Activated T-cell treated with anti-CD3 and anti-CD28 coated beads, Interleukin-2, amount 50 U/mL, for 4 hours (primary cell): ENCODE results near the gene IGSF3. TPM values are rescaled to one million over a fixed set of nuclear protein-coding genes. Genes with fewer than 3 reads are reported as not detected.

Experiments
- ATAC-seq, 2 donors: fragments of 200-7000 bp; cut with Tn5 transposase; one replicate each; pipeline ENCODE4 v1.10.0; 2021
- DNase-seq: peaks from one replicate; pipeline ENCODE4 v3.0.0-alpha.2; 2020
- H3K27me3 Mint-ChIP-seq: one replicate; pipeline ENCODE4 v1.8.0; 2021; ENCODE audit warnings: low read depth, mixed read lengths
- H3K36me3 Mint-ChIP-seq: one replicate; pipeline ENCODE4 v1.8.0; 2022; ENCODE audit warnings: mixed read lengths; ENCODE audit not compliant: insufficient read depth
- H3K4me1 Mint-ChIP-seq: one replicate; pipeline ENCODE4 v1.8.0; 2021; ENCODE audit warnings: low read depth, mixed read lengths
- H3K4me3 Mint-ChIP-seq: one replicate; pipeline ENCODE4 v1.8.0; 2021; ENCODE audit warnings: mild to moderate bottlenecking, moderate library complexity, mixed read lengths
- H3K9me3 Mint-ChIP-seq: one replicate; pipeline ENCODE4 v1.8.0; 2021; ENCODE audit warnings: mixed read lengths
- total RNA-seq, 3 donors: library from RNA; stranded (reverse); gene quantifications; one replicate each; pipeline ENCODE4 v1.2.1, GENCODE V29; 2021

The IGSF3 gene
- total RNA-seq, 3 donors from 2014 or later = 4.0 to 7.6 (median 4.8) TPM

DNA sequence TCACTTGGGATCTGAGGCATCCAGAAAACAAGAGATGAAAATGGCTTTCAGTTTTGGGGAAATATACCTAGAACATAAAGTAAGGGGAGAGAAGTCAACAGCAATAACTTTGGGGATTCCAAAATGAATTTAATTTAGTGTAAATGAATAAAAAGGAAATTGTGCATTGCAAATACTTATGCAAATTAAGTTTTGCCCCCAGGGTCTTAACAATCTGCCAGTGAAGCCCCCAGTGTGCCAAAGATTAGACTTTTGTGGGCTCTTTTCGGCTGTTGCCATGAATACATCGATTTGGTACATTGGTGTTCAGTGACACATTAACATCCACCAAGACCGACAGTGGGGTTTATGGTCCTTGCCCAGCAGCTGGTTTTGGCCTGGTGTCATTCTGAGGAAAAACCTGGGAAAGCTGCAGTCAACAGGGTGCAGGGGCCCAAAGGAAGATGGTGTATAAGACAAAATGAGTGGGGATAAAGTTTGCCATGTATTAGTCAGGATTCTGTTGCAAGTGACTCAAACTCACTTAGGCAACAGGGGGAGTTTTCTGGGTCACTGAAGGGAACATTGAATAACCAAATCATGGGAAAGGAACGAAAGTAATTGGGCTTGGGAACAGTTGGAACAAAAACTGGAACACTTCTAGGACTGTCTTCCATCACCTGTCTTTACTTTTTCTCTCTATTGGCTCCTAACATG is 30.2 kb upstream of the IGSF3 start:
- Mint-ChIP-seq H3K4me1 (no peaks in the 10 kb centered on the region), H3K9me3 (no peaks in the 10 kb centered on the region), H3K36me3 (no peaks in the 10 kb centered on the region), H3K4me3 (no peak overlapping the region), H3K27me3 (peaks cover 2% of the 10 kb centered on the region)
- ATAC-seq = no peak
- DNase-seq = no peak

DNA sequence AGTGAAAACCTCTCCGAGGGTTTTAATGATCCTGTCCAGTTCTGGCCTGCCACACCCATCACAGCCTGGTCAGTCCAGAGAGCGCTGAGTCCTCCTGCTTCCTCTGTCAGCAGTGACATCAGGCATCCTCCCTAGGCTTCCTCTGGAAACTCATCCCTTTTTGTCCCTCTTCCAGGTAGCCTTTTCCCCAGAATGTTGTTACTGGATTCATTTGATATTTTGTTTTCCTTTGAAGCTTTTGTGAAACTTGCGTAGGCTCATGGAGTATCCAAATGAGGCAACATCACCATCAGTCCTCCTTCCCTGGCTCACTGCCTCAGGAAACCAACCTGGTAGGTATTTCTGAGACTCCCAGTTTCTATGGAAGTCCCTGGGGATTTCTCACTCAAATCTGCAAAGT is 27.0 kb upstream of the IGSF3 start:
- peaks cover 2% of the 10 kb centered on the region for H3K27me3 Mint-ChIP-seq
- no peaks in the 10 kb centered on the region for H3K36me3 Mint-ChIP-seq
- DNase-seq (no peak), ATAC-seq (no peak)
- H3K9me3 Mint-ChIP-seq = no peaks in the 10 kb centered on the region
- H3K4me1 Mint-ChIP-seq = no peaks in the 10 kb centered on the region
- no peak overlapping the region for H3K4me3 Mint-ChIP-seq

DNA sequence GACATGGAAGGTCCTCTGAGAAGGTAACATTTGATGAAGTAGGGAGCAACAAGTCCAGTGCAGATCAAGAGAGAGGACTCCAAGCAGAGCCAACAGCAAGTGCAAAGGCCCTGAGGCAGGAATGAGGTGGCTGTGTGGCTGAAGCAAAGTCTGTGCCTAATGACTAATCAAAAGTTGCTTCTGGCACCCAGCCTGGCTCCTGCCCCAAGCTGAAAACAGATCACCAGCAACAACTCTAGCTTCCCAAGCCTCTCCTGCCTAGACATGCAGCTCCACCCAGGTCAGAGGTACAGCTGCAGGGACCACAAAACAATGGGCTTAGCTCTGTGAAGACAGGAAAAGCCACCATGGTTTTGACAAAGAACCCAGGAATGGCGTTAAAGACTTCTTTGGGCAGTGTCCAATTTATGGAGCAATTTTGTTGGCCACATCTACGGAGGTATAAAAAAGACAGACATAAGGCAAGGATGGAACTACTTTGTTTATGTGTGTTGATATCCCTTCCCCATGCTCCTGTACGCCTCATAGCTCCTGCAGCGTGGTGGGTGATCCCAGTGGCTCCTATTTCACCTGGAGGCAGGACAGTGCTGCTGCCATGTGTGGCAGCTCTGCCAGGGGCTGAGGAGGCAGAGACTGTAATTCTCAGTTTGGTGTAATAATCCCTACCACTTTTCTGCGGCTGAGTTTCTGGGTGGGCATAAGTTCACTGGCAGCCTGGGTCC is 26.4 kb upstream of the IGSF3 start:
- H3K9me3 Mint-ChIP-seq = no peaks in the 10 kb centered on the region
- DNase-seq (no peak), ATAC-seq (no peak)
- peaks cover 2% of the 10 kb centered on the region for H3K27me3 Mint-ChIP-seq
- no peak overlapping the region for H3K4me3 Mint-ChIP-seq
- no peaks in the 10 kb centered on the region for H3K4me1 Mint-ChIP-seq
- no peaks in the 10 kb centered on the region for H3K36me3 Mint-ChIP-seq

DNA sequence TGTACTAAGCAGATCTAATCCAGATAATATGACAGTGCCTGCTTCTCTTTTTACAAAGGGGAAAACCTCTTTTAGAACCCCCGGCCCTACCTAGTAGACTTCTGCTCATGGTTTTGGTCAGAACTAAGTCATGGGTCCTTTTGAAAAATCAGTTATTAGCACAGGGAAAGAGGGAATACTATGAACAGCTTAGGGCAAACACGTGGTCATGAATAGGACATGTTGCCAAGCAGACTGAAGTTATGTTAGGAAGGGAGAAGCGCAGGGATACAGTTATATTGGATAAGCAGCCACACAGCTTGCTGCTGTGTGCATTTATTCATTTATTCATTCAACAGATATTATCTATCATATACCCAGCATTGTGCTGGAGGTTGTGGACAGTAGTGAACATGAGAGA is 25.3 kb upstream of the IGSF3 start:
- no peaks in the 10 kb centered on the region for H3K4me1 Mint-ChIP-seq
- H3K36me3 Mint-ChIP-seq = no peaks in the 10 kb centered on the region
- DNase-seq = no peak
- no peak overlapping the region for H3K4me3 Mint-ChIP-seq
- H3K9me3 Mint-ChIP-seq = no peaks in the 10 kb centered on the region
- ATAC-seq = no peak
- H3K27me3 Mint-ChIP-seq = peaks cover 2% of the 10 kb centered on the region

DNA sequence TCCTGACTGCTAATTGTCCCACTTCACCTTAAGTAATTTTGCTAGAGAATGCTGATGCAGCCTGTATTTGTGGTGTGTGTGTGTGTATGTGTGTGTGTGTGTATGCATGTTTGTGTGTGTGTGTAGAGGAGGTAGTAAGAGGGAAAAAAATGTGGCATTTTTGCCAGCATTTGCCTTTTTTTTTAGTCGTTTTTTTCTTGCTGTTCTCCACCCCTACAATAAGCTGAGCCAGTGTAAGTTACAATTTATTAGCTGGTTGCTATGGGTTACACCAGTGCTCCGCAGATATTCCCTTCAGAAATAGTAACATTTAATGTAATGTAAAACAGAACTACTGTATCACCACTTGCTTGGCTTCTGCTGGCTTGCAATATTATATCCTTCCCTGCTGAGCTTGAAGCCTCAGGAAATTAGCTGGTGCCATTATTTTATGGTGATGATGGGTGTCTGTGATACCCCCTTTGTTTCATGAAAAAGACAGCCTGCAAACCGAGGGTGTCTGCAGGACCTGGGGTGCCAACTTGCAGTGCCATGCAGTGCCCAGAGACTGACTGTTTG is 23.4 kb upstream of the IGSF3 start:
- H3K4me3 Mint-ChIP-seq = no peak overlapping the region
- DNase-seq = no peak
- peaks cover 2% of the 10 kb centered on the region for H3K27me3 Mint-ChIP-seq
- ATAC-seq = no peak
- no peaks in the 10 kb centered on the region for H3K9me3 Mint-ChIP-seq
- no peaks in the 10 kb centered on the region for H3K36me3 Mint-ChIP-seq
- H3K4me1 Mint-ChIP-seq = no peaks in the 10 kb centered on the region

DNA sequence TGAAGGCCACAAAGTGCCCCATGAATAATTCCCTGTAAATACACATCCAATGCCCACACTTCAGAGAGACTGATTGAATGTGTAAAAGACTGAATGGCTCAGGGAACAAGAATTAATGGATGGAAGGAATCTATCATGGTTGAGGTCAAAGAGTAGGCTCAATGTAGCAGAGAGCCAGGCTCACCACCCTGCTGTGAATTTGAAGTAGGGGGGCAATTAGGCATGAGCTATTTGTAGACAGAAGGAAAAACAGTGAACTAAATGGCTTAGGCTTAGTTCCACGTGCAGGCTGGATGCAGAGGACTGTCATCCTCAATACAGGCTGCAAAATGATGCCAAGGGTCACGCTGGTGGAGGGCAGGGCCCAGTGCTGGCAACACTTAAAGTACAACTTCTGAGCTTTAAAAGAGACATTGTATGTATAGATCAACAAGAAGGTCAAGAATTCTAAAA is 22.9 kb upstream of the IGSF3 start:
- Mint-ChIP-seq H3K4me3 (no peak overlapping the region), H3K36me3 (no peaks in the 10 kb centered on the region), H3K9me3 (no peaks in the 10 kb centered on the region), H3K27me3 (peaks cover 2% of the 10 kb centered on the region), H3K4me1 (no peaks in the 10 kb centered on the region)
- DNase-seq (no peak), ATAC-seq (no peak)

DNA sequence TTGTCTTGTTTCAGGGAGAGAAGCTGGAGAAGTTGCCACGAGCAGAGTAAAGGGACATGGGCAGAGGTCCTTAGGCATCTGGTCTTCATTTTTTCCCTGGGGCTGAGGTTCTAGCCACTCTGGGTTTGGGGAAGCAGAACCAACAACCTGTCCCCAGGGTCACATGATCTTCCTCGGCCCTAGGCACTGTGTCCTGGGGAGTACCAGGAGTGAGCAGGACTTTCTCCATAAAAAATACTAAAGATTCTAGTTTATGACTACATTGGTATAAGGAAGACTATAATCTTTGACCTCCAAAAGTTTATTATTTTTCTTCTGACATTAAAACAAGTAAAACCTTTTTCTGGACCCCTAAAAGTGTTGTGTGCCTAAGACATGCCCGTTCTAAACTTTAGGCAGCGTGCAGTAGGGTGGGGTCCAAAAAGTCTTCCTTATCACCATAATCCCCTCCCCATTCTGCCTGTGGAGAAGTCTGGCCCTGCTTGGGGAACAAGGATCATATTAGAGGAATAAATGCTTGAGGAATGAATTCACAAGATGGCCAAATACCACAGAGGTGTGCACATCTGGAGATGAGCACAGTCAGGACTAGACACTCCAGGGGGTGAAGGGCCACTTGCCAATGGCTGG is 19.3 kb upstream of the IGSF3 start:
- ATAC-seq (no peak), DNase-seq (no peak)
- Mint-ChIP-seq H3K4me3 (no peak overlapping the region), H3K9me3 (no peaks in the 10 kb centered on the region), H3K4me1 (no peaks in the 10 kb centered on the region), H3K27me3 (no peaks in the 10 kb centered on the region), H3K36me3 (no peaks in the 10 kb centered on the region)

DNA sequence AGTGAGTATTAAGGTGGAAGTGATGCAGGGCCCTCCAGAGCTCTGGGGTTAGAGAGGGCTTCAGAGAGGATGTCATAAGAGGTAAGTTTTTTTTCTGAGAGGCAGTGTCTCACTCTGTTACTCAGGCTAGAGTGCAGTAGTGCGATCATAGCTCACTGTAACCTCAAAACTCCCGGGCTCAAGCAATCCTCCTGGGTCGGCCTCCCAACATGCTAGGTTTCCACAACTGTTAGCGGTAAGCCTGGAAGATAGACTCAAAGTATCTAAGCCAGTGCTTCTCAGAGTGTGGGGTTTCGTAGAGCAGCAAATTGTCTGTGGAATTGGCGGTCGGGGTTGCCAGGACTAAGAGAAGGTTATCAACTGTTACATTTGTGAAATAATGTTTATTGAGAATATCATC is 18.6 kb upstream of the IGSF3 start:
- Mint-ChIP-seq H3K4me1 (no peaks in the 10 kb centered on the region), H3K4me3 (no peak overlapping the region), H3K9me3 (no peaks in the 10 kb centered on the region), H3K27me3 (no peaks in the 10 kb centered on the region), H3K36me3 (no peaks in the 10 kb centered on the region)
- DNase-seq (no peak), ATAC-seq (no peak)

DNA sequence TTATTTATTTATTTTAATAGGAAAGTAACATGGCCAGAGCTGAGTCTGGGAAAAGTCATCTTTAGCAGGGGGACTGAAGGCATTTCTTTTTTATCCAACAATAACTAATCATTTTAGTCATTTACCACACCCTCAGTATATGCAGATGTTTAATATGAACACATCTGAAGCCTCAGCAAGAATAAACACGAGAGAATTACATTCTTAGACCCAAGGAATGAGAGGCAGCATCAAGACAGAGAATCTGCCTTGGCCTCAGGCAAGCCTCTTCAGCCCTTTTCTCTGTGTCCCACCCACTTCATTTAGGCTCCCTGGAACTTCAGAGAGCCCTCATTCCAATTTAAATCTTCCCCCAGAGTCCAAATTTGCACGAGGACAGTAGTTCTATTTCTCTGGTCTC is 17.0 kb upstream of the IGSF3 start:
- Mint-ChIP-seq H3K9me3 (no peaks in the 10 kb centered on the region), H3K27me3 (peaks cover 3% of the 10 kb centered on the region), H3K4me1 (no peaks in the 10 kb centered on the region), H3K36me3 (no peaks in the 10 kb centered on the region), H3K4me3 (no peak overlapping the region)
- DNase-seq = no peak
- ATAC-seq = no peak

DNA sequence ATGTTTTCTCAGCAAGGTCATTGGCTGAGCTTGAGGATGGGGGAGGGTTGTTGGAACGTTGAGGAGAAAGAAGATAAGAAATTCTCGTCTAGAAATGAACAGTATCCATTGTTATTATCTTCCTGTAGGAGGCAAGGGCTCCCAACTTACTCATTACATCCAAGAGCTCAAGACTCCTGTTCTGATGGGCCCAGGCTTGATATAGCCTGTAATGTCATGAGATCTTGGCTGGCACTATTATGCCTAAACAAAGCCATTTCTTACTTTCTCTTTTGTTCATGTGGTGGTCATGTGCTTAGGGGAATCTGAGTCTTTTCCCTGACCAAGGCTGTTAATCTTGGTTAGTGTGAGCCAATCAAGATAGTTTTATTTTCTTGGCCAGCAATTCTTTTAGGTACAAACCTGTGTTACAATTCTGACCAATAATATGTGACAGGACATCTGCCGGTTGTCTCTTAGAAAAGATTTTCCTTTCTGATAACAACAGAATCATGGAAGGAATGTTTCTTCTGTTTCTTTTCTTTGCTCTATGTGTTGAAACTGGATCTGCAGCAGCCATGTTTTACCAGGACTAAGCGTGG is 15.2 kb upstream of the IGSF3 start:
- no peak overlapping the region for H3K4me3 Mint-ChIP-seq
- peaks cover 4% of the 10 kb centered on the region for H3K27me3 Mint-ChIP-seq
- H3K4me1 Mint-ChIP-seq = no peaks in the 10 kb centered on the region
- DNase-seq (no peak), ATAC-seq (no peak)
- no peaks in the 10 kb centered on the region for H3K9me3 Mint-ChIP-seq
- H3K36me3 Mint-ChIP-seq = no peaks in the 10 kb centered on the region

DNA sequence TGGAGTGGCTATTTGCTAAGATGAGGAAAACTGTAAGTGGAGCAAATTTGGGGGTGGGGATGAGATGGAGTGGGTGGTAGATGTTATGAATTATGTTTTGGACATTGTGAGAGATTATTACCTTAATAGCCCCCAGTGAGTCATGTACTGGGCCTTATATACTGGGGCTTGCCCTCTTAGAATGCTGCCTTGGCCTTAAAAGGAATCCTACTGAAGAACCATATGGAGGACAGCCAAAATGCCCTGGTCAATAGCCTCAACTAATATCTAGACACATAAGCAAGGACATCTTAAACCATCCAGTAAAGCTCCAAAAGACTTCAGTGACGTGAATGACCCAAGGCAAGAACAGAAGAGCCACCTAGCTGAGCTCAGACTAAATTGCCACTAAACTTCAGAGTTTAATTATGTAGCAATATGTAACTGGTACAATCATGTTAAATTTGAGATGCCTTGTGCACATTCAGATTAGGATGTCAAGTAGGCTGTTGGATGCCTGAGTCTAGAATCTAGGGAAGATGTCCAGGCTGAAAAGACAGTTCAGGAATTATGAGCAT is 13.9 kb upstream of the IGSF3 start:
- Mint-ChIP-seq H3K36me3 (no peaks in the 10 kb centered on the region), H3K4me3 (no peak overlapping the region), H3K9me3 (no peaks in the 10 kb centered on the region), H3K4me1 (no peaks in the 10 kb centered on the region), H3K27me3 (peaks cover 11% of the 10 kb centered on the region)
- no peak for ATAC-seq
- DNase-seq = no peak

DNA sequence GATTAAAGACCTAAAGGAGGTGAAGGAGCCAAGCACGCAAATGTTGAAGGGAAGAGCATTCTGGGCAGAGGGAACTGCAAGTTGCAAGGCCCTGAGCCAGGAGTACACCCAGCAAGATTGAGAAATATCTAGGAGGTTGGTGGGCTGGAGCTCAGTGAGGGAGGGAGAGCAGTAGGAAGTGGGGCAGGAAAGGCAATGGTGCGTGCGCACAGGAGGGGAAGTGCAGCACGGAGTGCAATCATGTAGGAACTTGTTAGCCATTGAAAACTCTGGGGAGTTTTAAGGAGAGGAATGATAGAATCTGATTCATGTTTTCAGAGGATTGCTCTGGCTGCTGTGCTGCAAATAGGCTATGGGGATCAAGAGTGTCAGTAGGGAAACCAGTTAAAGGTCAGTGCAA is 13.2 kb upstream of the IGSF3 start:
- H3K4me3 Mint-ChIP-seq = no peak overlapping the region
- no peak for ATAC-seq
- H3K9me3 Mint-ChIP-seq = no peaks in the 10 kb centered on the region
- no peak for DNase-seq
- H3K36me3 Mint-ChIP-seq = no peaks in the 10 kb centered on the region
- H3K4me1 Mint-ChIP-seq = no peaks in the 10 kb centered on the region
- peaks cover 11% of the 10 kb centered on the region for H3K27me3 Mint-ChIP-seq

DNA sequence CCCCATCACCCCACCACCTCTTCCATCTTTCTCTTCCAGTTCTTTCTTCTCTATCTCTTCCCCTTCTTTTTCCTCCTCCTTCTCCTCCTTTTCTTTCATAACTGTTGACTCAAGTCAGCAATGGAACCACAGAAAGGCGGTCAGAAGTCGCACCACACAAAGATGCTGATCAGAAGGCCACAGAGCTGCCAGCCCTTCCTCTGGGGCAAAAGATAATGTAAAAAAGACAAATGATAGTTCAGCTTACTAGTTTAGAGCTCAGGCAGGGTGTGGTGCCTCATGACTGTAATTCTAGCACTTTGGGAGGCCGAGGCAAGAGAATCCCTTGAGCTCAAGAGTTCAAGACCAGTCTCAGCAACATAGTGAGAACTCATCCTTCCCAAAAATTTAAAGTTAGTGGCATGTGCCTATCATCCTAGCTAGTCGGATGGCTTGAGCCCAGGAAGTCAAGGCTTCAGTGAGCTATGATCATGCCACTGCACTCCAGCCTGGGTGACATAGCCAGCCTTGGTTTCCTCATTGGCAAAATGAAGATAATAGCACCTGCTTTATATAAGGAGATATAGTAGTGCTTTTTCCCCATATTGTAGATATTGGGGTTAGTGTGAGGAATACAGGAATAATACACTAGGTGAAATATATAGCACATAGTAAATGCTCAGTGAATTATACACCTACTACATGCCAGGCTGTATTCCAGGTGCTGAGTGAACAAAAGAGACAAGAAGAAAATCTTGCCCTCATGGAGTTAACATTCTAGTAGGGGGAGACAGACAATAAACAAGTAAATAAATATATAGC is 12.5 kb upstream of the IGSF3 start:
- Mint-ChIP-seq H3K4me3 (no peak overlapping the region), H3K36me3 (no peaks in the 10 kb centered on the region), H3K27me3 (peaks cover 13% of the 10 kb centered on the region), H3K4me1 (no peaks in the 10 kb centered on the region), H3K9me3 (no peaks in the 10 kb centered on the region)
- ATAC-seq (no peak), DNase-seq (no peak)
